IMR-90 (cell line): ENCODE results near the gene PIP5K1A. TPM values are rescaled to one million over a fixed set of nuclear protein-coding genes. Genes with fewer than 3 reads are reported as not detected.

ENCODE experiments used
- ATAC-seq: fragments of 200-7000 bp; cut with Tn5 transposase; 2 replicates; pipeline ENCODE4 v1.9.1; 2020; ENCODE audit warnings: low read depth, mild to moderate bottlenecking, moderate library complexity
- BruUV-seq: library from RNA; stranded (reverse); fragments of 400-500 nt; replicated peaks from 2 replicates; lab custom pipeline; 2021; lab: Mats Ljungman, UMichigan
- CTCF ChIA-PET: fragments of 300-600 bp; formaldehyde crosslinking; extraction: SDS; loops from one replicate; lab custom pipeline; 2021; ENCODE audit warnings: antibody characterized with exemption; lab: Yijun Ruan, JAX
- POLR2A ChIA-PET: fragments of 300-600 bp; sonication (Branson Sonifier 250); formaldehyde crosslinking; loops from one replicate; lab custom pipeline; 2022; ENCODE audit warnings: antibody characterized with exemption; ENCODE audit not compliant: unreplicated experiment; lab: Charles Lee
- DNase-seq: peaks from one replicate; pipeline ENCODE4 v3.0.0; 2013
- H2AFZ ChIP-seq: replicated peaks from 2 replicates; pipeline ENCODE3; 2013; ENCODE audit warnings: low read length, mild to moderate bottlenecking; ENCODE audit not compliant: poor library complexity
- H2AK5ac ChIP-seq: 2 replicates; pipeline ENCODE4 v1.6.1; 2013; ENCODE audit warnings: low read depth, low read length, inconsistent platforms
- H2AK9ac ChIP-seq: replicated peaks from 2 replicates; pipeline ENCODE3; 2013; ENCODE audit warnings: mild to moderate bottlenecking, low read depth, low read length, moderate library complexity; ENCODE audit not compliant: poor library complexity
- H2BK120ac ChIP-seq: 2 replicates; pipeline ENCODE4 v1.6.1; 2013; ENCODE audit warnings: low read depth, low read length, inconsistent platforms
- H2BK15ac ChIP-seq: 3 replicates; pipeline ENCODE4 v1.6.1; 2013; ENCODE audit warnings: low read depth, low read length, inconsistent platforms
- H2BK20ac ChIP-seq: 2 replicates; pipeline ENCODE4 v1.6.1; 2013; ENCODE audit warnings: low read depth, mild to moderate bottlenecking, inconsistent platforms, low read length, moderate library complexity
- H2BK5ac ChIP-seq: 2 replicates; pipeline ENCODE4 v1.6.1; 2013; ENCODE audit warnings: mild to moderate bottlenecking, low read depth, low read length, inconsistent platforms; ENCODE audit not compliant: poor library complexity, severe bottlenecking
- H3K14ac ChIP-seq: replicated peaks from 2 replicates; pipeline ENCODE4 v1.6.1; 2013; ENCODE audit warnings: low read depth, low read length, inconsistent platforms
- H3K18ac ChIP-seq: 2 replicates; pipeline ENCODE4 v1.6.1; 2013; ENCODE audit warnings: low read depth, low read length, control low read depth
- H3K23ac ChIP-seq: 2 replicates; pipeline ENCODE4 v1.6.1; 2013; ENCODE audit warnings: low read depth, low read length, inconsistent platforms
- H3K27ac ChIP-seq: 2 replicates; pipeline ENCODE4 v1.5.1; 2013; ENCODE audit warnings: mild to moderate bottlenecking, control low read depth, low read length; ENCODE audit not compliant: insufficient read depth
- H3K27me3 ChIP-seq: 2 replicates; pipeline ENCODE4 v1.6.1; 2013; ENCODE audit warnings: low read length; ENCODE audit not compliant: control insufficient read depth, insufficient read depth
- H3K36me3 ChIP-seq: 2 replicates; pipeline ENCODE4 v1.6.1; 2013; ENCODE audit warnings: low read length, mixed read lengths; ENCODE audit not compliant: control insufficient read depth, insufficient read depth
- H3K4ac ChIP-seq: 2 replicates; pipeline ENCODE4 v1.6.1; 2013; ENCODE audit warnings: low read depth, low read length, inconsistent platforms
- H3K4me1 ChIP-seq: 2 replicates; pipeline ENCODE4 v1.6.1; 2013; ENCODE audit warnings: low read length, mixed read lengths; ENCODE audit not compliant: control insufficient read depth, insufficient read depth
- H3K4me2 ChIP-seq: 2 replicates; pipeline ENCODE4 v1.6.1; 2013; ENCODE audit warnings: low read depth, mild to moderate bottlenecking, control low read depth, low read length, moderate library complexity
- H3K4me3 ChIP-seq: 2 replicates; pipeline ENCODE4 v1.5.1; 2013; ENCODE audit warnings: low read depth, mild to moderate bottlenecking, control low read depth, low read length, moderate library complexity; ENCODE audit not compliant: insufficient read depth
- H3K56ac ChIP-seq: 2 replicates; pipeline ENCODE4 v1.6.1; 2013; ENCODE audit warnings: low read length, inconsistent platforms; ENCODE audit not compliant: insufficient read depth; ENCODE audit errors: extremely low read depth
- H3K79me1 ChIP-seq, 2 experiments: 2 replicates each; pipeline ENCODE4 v1.6.1; 2013; ENCODE audit warnings: low read length in 2 of 2, inconsistent platforms in 1 of 2, low read depth in 1 of 2
- H3K9ac ChIP-seq: 2 replicates; pipeline ENCODE4 v1.6.1; 2013; ENCODE audit warnings: low read depth, low read length, control low read depth
- H3K9me1 ChIP-seq: 2 replicates; pipeline ENCODE4 v1.6.1; 2013; ENCODE audit warnings: low read length, inconsistent platforms; ENCODE audit not compliant: insufficient read depth
- H3K9me3 ChIP-seq: 2 replicates; pipeline ENCODE4 v1.6.1; 2013; ENCODE audit warnings: low read length; ENCODE audit not compliant: control insufficient read depth, insufficient read depth
- H4K20me1 ChIP-seq: 2 replicates; pipeline ENCODE4 v1.6.1; 2013; ENCODE audit warnings: low read length, inconsistent platforms; ENCODE audit not compliant: insufficient read depth
- H4K5ac ChIP-seq: 2 replicates; pipeline ENCODE4 v1.6.1; 2013; ENCODE audit warnings: mild to moderate bottlenecking, low read depth, low read length, control low read depth
- H4K8ac ChIP-seq, 2 experiments: 2 replicates each; pipeline ENCODE4 v1.6.1; 2013; ENCODE audit warnings: low read depth in 2 of 2, low read length in 2 of 2, control low read depth in 1 of 2, inconsistent platforms in 1 of 2
- H4K91ac ChIP-seq: 2 replicates; pipeline ENCODE4 v1.6.1; 2013; ENCODE audit warnings: low read depth, low read length, inconsistent platforms; ENCODE audit not compliant: insufficient read depth
- BHLHE40 ChIP-seq: fragments of 150-350 bp; IDR thresholded peaks from 2 replicates; pipeline ENCODE4 v1.6.1; 2016; ENCODE audit warnings: mild to moderate bottlenecking, low read depth, low read length
- CEBPB ChIP-seq: IDR thresholded peaks from 2 replicates; pipeline ENCODE4 v1.6.1; 2012; ENCODE audit warnings: low read depth, low read length, improper control_type of control experiment
- CHD1 ChIP-seq: IDR thresholded peaks from 2 replicates; pipeline ENCODE4 v1.6.1; 2012; ENCODE audit warnings: low read depth, low read length, improper control_type of control experiment
- FOS ChIP-seq: fragments of 150-350 bp; IDR thresholded peaks from 2 replicates; pipeline ENCODE4 v1.6.1; 2016; ENCODE audit warnings: low read depth, low read length
- MAFK ChIP-seq: IDR thresholded peaks from 2 replicates; pipeline ENCODE4 v1.6.1; 2012; ENCODE audit warnings: low read depth, low read length, improper control_type of control experiment
- MAZ ChIP-seq: IDR thresholded peaks from 2 replicates; pipeline ENCODE4 v1.6.1; 2012; ENCODE audit warnings: low read depth, mild to moderate bottlenecking, low read length, improper control_type of control experiment, moderate library complexity, borderline replicate concordance
- MXI1 ChIP-seq: IDR thresholded peaks from 2 replicates; pipeline ENCODE4 v1.6.1; 2012; ENCODE audit warnings: low read depth, mild to moderate bottlenecking, low read length, moderate library complexity, borderline replicate concordance
- NFE2L2 ChIP-seq: fragments of 150-350 bp; IDR thresholded peaks from 2 replicates; pipeline ENCODE4 v1.6.1; 2016; ENCODE audit warnings: low read depth, mild to moderate bottlenecking, low read length
- POLR2A ChIP-seq: IDR thresholded peaks from 2 replicates; pipeline ENCODE4 v1.6.1; 2012; ENCODE audit warnings: mild to moderate bottlenecking, low read depth, low read length
- RAD21 ChIP-seq: IDR thresholded peaks from 2 replicates; pipeline ENCODE4 v1.6.1; 2012; ENCODE audit warnings: low read length, improper control_type of control experiment
- RCOR1 ChIP-seq: IDR thresholded peaks from 2 replicates; pipeline ENCODE4 v1.6.1; 2012; ENCODE audit warnings: mild to moderate bottlenecking, low read length, improper control_type of control experiment; ENCODE audit not compliant: insufficient replicate concordance
- RFX5 ChIP-seq: IDR thresholded peaks from 2 replicates; pipeline ENCODE4 v1.8.0; 2012; ENCODE audit warnings: low read depth, mild to moderate bottlenecking, low read length, moderate library complexity
- SMC3 ChIP-seq: fragments of 150-350 bp; IDR thresholded peaks from 2 replicates; pipeline ENCODE4 v1.6.1; 2016; ENCODE audit warnings: low read depth, mild to moderate bottlenecking, antibody characterized with exemption, low read length, moderate library complexity
- USF2 ChIP-seq: fragments of 150-350 bp; IDR thresholded peaks from 2 replicates; pipeline ENCODE4 v1.6.1; 2017; ENCODE audit warnings: mild to moderate bottlenecking, antibody characterized with exemption, low read length, low read depth
- WGBS, 2 experiments: methylation state at CpG; one replicate each; pipeline versions ENCODE4 v1.1.5 to v1.1.7; 2013; ENCODE audit warnings: missing lambda C conversion rate in 2 of 2; ENCODE audit not compliant: insufficient read length in 1 of 2; ENCODE audit errors: extremely low coverage in 2 of 2; 5-methylcytosine and 5-hydroxymethylcytosine counted together
- dilution Hi-C: fragments of 300-500 bp; cut with HindIII; formaldehyde crosslinking; loops from one replicate; pipeline ENCODE4 v1.14.3; 2018; ENCODE audit warnings: low sequenced_read_pairs; ENCODE audit not compliant: unreplicated experiment
- in situ Hi-C: fragments of 300-500 bp; cut with MboI; formaldehyde crosslinking; loops from 3 replicates; pipeline ENCODE4 v1.14.3; 2019; ENCODE audit warnings: low sequenced_read_pairs, inconsistent platforms, mixed read lengths
- intact Hi-C: fragments of 100-400 bp; cut with micrococcal nuclease; formaldehyde crosslinking; loops from 2 replicates; pipeline ENCODE4 v1.10.0; 2022
- polyA plus RNA-seq, 3 experiments: library from polyadenylated mRNA; depleted of rRNA; stranded (reverse); fragments of >200 nt; gene quantifications; 2 replicates each; pipeline ENCODE4 v1.2.3, GENCODE V29; 2012; ENCODE audit warnings: low replicate concordance in 1 of 3
- total RNA-seq: library from RNA; depleted of rRNA; stranded (reverse); fragments of >200 nt; gene quantifications from 2 replicates; pipeline ENCODE4 v1.2.3, GENCODE V29; 2012
- TF ChIP-seq, protein P1 (sequence below): fragments of 150-350 bp; IDR thresholded peaks from 2 replicates; pipeline ENCODE4 v1.6.1; 2016; ENCODE audit warnings: low read depth, mild to moderate bottlenecking, low read length, moderate library complexity, borderline replicate concordance

The PIP5K1A gene
- total and polyA plus RNA-seq, 2 of the 4 experiments (the other 2 are of a cell fraction), result 59.1 to 105 TPM

- Histone ChIP-seq H3K9ac (no peak overlapping the region), H4K8ac (no peak overlapping the region), H2AFZ (no peak overlapping the region), H3K27me3 (no peaks in the 10 kb centered on the region), H3K23ac (no peak overlapping the region), H2BK5ac (no peak overlapping the region), H3K9me3 (no peaks in the 10 kb centered on the region), H4K20me1 (peaks cover 22% of the 10 kb centered on the region), H3K4me2 (no peak overlapping the region), H3K36me3 (peaks cover 10% of the 10 kb centered on the region), H3K56ac (no peak overlapping the region), H3K14ac (no peak overlapping the region), H4K5ac (no peak overlapping the region), H3K9me1 (no peaks in the 10 kb centered on the region), H3K27ac (no peak overlapping the region), H2BK120ac (no peak overlapping the region), H3K4me1 (no peaks in the 10 kb centered on the region), H2AK5ac (no peak overlapping the region), H4K91ac (no peak overlapping the region), H2AK9ac (no peak overlapping the region), H3K4ac (no peak overlapping the region), H3K18ac (no peak overlapping the region), H2BK15ac (no peak overlapping the region), H3K79me1 (peaks cover 17 to 57% of the 10 kb centered on the region in 2 experiments), H3K4me3 (no peak overlapping the region), H2BK20ac (no peak overlapping the region)
- no TSS peak for BruUV-seq
- dilution Hi-C loops, result no loop called here
- WGBS, 2 experiments, result no CpG with 5 or more reads among the region's 2 CpGs
- intact Hi-C loops, result loop anchor here (10.0 kb wide), 1 partner anchor 155 kb away; no protein-coding TSS in a partner anchor
- DNase-seq (no peak), ATAC-seq (no peak)
- ChIA-PET POLR2A (no interaction called here), CTCF (no interaction called here)
- no peak for TF ChIP-seq RFX5
- no peak for TF ChIP-seq USF2
- TF ChIP-seq MAZ, result no peak
- TF ChIP-seq NFE2L2, result no peak
- no peak for TF ChIP-seq SMC3
- no peak for TF ChIP-seq CEBPB
- TF ChIP-seq MAFK, result no peak
- no peak for TF ChIP-seq MXI1
- TF ChIP-seq FOS, result no peak
- no peak for TF ChIP-seq CHD1
- TF ChIP-seq POLR2A, result no peak
- TF ChIP-seq, protein P1, sequence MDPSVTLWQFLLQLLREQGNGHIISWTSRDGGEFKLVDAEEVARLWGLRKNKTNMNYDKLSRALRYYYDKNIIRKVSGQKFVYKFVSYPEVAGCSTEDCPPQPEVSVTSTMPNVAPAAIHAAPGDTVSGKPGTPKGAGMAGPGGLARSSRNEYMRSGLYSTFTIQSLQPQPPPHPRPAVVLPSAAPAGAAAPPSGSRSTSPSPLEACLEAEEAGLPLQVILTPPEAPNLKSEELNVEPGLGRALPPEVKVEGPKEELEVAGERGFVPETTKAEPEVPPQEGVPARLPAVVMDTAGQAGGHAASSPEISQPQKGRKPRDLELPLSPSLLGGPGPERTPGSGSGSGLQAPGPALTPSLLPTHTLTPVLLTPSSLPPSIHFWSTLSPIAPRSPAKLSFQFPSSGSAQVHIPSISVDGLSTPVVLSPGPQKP, result no peak
- no peak for TF ChIP-seq RAD21
- TF ChIP-seq BHLHE40, result no peak
- no peak for TF ChIP-seq RCOR1
- in situ Hi-C loops, result no loop called here
These were observed 61.0 kb downstream of the PIP5K1A start for GRCh38 chr1:151259351-151259750.
